ENCODE results near the gene TUBA3C. TPM values are rescaled to one million over a fixed set of nuclear protein-coding genes. Genes with fewer than 3 reads are reported as not detected.

The TUBA3C gene
- polyA plus RNA-seq, 1 experiment = not detected

- POLR2A ChIA-PET = no interaction called here
- Histone ChIP-seq H3K4me3 (ENCODE audit: low read depth, low read length) (no peak overlapping the region), H3K36me3 (ENCODE audit: control insufficient read depth, insufficient read depth, low read length) (no peaks in the 10 kb centered on the region), H3K27me3 (ENCODE audit: control insufficient read depth, insufficient read depth, low read length) (no peaks in the 10 kb centered on the region)
- no peak for DNase-seq (ENCODE audit: low read depth)
- TF ChIP-seq CTCF (IDR thresholded peaks at IDR 0.05; ENCODE audit: insufficient read depth, low read depth, low read length) = no peak
- CTCF ChIA-PET = no interaction called here
Observed at GRCh38 chr13:19159181-19159580, 22.4 kb downstream of the TUBA3C start.

GRCh38 chr13:19158526-19159174 is 23.0 kb downstream of the TUBA3C start:
- no peak overlapping the region for H3K4me3 ChIP-seq (ENCODE audit: low read depth, low read length)
- TF ChIP-seq CTCF (IDR thresholded peaks at IDR 0.05; ENCODE audit: insufficient read depth, low read depth, low read length) = no peak
- ChIA-PET POLR2A (no interaction called here), CTCF (no interaction called here)
- H3K36me3 ChIP-seq (ENCODE audit: control insufficient read depth, insufficient read depth, low read length) = no peaks in the 10 kb centered on the region
- DNase-seq (ENCODE audit: low read depth) = no peak
- H3K27me3 ChIP-seq (ENCODE audit: control insufficient read depth, insufficient read depth, low read length) = no peaks in the 10 kb centered on the region

GRCh38 chr13:19158006-19158405 is 23.6 kb downstream of the TUBA3C start:
- CTCF ChIA-PET = no interaction called here
- no peak for TF ChIP-seq CTCF (IDR thresholded peaks at IDR 0.05; ENCODE audit: insufficient read depth, low read depth, low read length)

GRCh38 chr13:19157461-19157860 is 24.2 kb downstream of the TUBA3C start:
- no peak for DNase-seq (ENCODE audit: low read depth)
- TF ChIP-seq CTCF (IDR thresholded peaks at IDR 0.05; ENCODE audit: insufficient read depth, low read depth, low read length) = no peak
- ChIA-PET CTCF (no interaction called here), POLR2A (no interaction called here)
- Histone ChIP-seq H3K4me3 (ENCODE audit: low read depth, low read length) (no peak overlapping the region), H3K27me3 (ENCODE audit: control insufficient read depth, insufficient read depth, low read length) (no peaks in the 10 kb centered on the region), H3K36me3 (ENCODE audit: control insufficient read depth, insufficient read depth, low read length) (no peaks in the 10 kb centered on the region)

More at GRCh38 chr13:19158006-19158405, 23.6 kb downstream of the TUBA3C start:
- Histone ChIP-seq H3K4me3 (ENCODE audit: low read depth, low read length) (no peak overlapping the region), H3K27me3 (ENCODE audit: control insufficient read depth, insufficient read depth, low read length) (no peaks in the 10 kb centered on the region), H3K36me3 (ENCODE audit: control insufficient read depth, insufficient read depth, low read length) (no peaks in the 10 kb centered on the region)
- no peak for DNase-seq (ENCODE audit: low read depth)
- POLR2A ChIA-PET = no interaction called here

- Histone ChIP-seq H3K4me3 (ENCODE audit: low read depth, low read length) (no peak overlapping the region), H3K27me3 (ENCODE audit: control insufficient read depth, insufficient read depth, low read length) (no peaks in the 10 kb centered on the region), H3K36me3 (ENCODE audit: control insufficient read depth, insufficient read depth, low read length) (no peaks in the 10 kb centered on the region)
- POLR2A ChIA-PET = no interaction called here
- DNase-seq (ENCODE audit: low read depth) = no peak
- CTCF ChIA-PET = no interaction called here
- TF ChIP-seq CTCF (IDR thresholded peaks at IDR 0.05; ENCODE audit: insufficient read depth, low read depth, low read length) = no peak
Observed at GRCh38 chr13:19156013-19156825, 25.4 kb downstream of the TUBA3C start.

Data from BJ (cell line).